Mucosa of gallbladder (tissue), 1 donor: ENCODE measurements around the gene EZR. TPM values are rescaled to one million over a fixed set of nuclear protein-coding genes. Genes with fewer than 3 reads are reported as not detected.

Experiments used
- DNase-seq: peaks from one replicate; pipeline ENCODE4 v3.0.0-alpha.2; 2020; ENCODE audit warnings: low spot score
- total RNA-seq: library from RNA; stranded (reverse); gene quantifications from one replicate; pipeline ENCODE4 v1.2.1, GENCODE V29; 2021
- donor health status: DM: no; HTN: no; CAD: no.

EZR gene
- total RNA-seq, 1 donor from 2014 or later = 297 TPM

DNA sequence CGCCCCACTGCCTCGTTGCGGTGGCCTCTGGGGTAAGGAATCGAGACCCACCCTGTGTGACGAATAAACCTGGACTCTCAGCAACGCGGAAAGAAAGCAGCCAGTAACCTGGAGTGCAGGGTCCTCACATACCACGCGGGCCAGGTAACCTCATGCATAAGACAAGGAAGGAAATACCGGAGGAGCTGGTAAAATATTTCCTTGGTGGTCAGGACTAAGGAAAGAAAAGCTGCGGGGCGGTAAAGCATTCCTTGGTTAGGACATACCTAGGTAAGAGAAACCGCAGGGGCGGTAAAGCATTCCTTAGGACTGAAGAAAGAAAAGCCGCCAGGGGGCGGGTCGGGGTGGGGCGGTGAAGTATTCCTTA is 88.6 kb downstream of the EZR start:
- no peak for DNase-seq

DNA sequence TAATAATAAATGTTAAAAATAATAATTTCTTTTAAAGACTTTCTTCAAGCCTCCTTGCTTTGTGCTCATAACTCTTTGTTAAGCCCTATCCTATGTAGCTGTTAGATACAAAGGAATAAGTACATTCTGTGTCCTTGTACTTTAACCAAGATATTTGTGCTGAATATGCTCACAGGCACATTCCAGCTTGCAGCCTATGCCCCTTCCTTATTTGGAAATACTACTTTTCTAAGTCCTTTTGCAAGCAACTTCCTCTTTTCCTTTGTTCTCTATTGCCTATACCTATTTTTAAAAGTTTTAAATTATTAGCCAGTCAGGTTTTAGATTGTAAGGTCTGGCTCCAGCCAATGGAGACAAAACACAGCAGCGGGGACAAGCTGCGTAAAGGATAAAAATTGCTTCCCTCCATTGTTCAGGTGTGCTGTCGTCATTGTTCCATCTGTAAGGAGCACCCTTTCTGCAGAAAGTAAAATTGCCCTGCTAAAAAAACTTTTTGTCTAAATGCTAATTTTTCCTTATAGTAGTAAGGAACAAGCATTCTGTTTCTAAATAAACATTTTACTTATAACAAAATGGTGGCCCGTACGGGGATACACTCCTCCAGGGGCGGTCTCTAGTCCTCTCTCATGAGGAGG is 89.1 kb downstream of the EZR start:
- no peak for DNase-seq

DNA sequence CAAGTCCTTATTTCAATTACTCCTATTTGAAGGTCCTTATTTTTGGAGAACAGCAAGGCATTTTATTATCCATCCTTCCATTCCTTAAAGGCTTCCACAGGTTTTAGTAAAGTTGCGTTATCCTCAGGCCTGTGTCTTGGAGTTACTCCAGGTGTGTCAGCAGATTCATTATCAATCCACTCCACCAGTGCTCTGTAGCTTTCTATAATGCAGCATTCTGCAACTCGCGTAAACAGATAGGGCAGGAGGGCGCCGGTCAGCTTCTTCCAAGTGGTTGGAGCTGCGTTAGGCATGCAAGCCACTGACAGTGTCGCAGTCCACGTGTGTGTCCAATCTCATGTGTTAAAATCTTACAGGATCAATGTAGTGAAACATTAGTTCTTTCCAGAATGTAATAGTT is 93.5 kb downstream of the EZR start:
- DNase-seq = no peak

DNA sequence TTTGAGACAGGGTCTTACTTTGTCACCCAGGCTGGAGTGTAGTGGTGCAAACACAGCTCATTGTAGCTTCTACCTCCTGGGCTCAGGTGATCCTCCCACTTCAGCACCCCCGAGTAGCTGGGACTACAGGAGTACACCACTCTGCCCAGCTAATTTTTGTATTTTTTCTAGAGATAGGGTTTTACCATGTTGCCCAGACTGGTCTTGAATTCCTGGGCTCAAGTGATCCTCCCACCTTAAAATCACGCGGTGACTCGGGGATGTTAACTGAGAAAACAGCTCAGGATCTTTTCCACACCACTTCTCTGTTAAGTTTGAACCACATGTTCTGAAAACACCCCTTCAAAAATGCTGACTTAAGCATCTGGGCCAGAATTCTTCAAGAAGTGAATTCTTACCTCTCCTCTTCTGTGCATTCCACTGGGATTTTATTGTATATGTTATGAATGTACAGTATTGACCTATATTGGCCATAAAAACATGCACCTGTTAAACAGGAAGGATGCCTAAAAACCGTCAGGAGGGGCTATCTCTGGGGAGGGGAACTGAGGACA is 96.9 kb downstream of the EZR start:
- DNase-seq = no peak

DNA sequence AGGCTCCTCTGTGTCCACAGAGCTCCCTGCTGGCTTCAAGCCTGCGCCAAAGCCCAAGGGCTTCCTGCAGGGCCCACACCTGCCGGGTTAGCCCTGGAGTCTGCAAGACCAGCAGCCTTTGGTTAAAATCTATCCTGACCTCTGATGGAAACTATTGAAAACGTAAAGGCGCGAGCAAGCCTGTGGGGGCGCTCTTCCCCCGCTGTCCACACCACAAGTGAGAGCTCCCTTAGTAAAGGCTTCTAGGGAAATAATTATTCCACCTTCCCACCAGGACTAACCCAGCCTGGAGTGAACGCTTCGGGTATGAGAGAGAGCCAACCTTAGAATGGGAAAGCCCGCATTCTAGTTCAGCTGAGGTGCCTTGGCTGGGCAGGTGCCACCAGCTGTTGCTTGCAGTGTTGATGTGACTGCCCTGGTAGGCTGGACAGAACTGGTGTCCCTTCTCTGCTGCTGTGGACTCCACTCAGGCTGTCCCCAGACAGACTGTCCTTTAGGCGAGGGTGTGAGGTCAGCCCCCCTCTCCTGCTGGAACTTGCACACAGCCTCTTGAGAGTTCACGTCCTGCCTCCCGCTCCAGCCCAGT is 100.6 kb downstream of the EZR start:
- DNase-seq = no peak

DNA sequence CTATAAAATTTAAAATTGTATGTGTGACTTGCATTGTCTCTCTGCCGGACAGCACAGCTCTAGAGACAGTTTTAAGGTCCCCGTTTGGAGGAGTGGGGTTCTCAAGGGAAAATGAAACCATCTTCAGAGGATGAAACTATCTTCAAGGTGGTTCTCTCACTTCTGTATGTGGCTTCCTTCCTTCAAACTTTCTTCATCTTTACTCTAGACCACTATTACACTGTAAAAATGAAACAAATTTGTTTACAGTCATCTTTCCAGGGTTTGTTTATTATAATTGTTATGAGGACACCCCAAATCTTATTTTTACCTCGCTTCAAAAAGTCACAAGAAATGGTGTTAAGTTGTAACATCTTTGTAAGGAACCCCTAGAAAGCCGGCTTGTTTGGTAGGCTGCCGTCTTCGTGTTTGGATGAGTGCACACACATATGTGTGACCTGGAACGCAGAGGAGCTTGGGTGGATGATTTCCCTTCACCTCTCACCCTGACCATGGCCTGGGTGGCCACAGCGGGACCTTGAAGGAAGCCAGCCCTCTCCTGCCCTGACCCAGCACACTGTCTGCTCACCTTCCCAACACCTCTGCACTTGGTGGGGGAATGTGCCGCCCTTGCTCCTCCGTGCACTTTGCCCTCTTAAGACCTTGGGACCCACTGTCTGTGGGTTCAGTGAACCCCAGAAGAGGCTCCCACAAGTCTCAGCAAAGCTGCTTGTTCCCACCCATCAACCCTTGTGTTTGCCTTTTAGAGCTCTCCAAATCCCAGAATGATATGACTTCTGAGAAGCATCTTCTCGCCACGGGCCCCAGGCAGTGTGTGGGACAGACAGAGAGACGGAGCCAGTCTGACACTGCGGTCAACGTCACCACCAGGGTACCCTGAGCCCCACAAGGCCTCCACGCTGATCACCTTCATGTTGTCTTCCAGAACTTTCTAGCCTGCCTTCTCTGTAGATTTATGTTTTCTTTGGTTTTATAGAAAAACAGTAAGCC is 101.5 kb downstream of the EZR start:
- DNase-seq = no peak

Other genes with a start within 250 kb of the EZR start
- 155 TPM for gene DYNLT1, start 174.6 kb downstream of the EZR start, total RNA-seq
- gene SYTL3, start 169.3 kb downstream of the EZR start, total RNA-seq = 4.1 TPM
- gene RSPH3, start 180.8 kb upstream of the EZR start, total RNA-seq = 25.2 TPM
- gene TAGAP, start 225.6 kb upstream of the EZR start, total RNA-seq = 8.1 TPM